ENCODE measurements around the gene HDAC11. TPM values are rescaled to one million over a fixed set of nuclear protein-coding genes. Genes with fewer than 3 reads are reported as not detected.

The HDAC11 gene
- total and polyA plus RNA-seq, 2 of the 4 experiments (the other 2 are of a cell fraction): 9.1 to 11.4 TPM

DNA sequence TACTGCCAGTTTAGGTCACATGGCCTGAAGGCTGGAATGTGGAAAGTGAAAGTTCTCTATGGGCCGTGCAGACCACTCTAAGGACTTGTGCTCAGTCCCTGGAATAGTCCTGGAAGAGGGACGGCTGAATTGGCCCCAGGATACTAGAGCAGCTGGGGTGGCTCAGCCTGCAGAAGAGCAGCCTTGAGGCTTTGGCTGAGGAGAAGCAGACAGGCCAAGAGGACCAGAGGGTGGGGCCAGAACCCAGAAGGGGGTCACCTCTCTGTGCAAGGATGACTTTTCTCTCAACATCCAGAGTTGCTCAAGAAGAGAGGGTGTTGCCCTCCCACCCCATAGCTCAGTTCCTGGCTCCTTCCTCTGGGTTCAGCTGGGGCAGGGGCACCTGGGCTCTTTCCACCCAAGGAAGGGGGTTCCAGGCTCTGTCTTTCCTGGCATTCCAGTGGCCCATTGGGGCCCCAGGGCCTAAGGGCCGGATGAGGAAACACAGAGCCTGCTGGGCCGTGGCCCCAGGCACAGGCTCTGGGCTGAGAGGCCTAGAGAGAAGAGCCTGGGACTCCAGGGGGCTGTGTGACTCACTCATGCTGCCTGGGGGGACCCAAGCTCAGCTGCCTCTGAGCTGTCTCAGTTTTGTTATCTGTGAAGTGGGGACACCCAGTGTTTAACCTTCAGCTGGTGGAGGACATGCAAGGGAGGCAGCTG, 60.3 kb downstream of the HDAC11 start:
- dilution Hi-C loops (cut with HindIII; ENCODE audit: low sequenced_read_pairs, unreplicated experiment): no loop called here

More for the DNA sequence above, 60.3 kb downstream of the HDAC11 start:
- no peak overlapping the region for H3K14ac ChIP-seq (replicated peaks; ENCODE audit: low read depth, low read length)
- H3K4me3 ChIP-seq (ENCODE audit: insufficient read depth, low read depth, low read length): no peak overlapping the region
- peak overlapping the region; percentile 85 for H2BK5ac ChIP-seq (ENCODE audit: low read depth, low read length, poor library complexity, severe bottlenecking)
- no peak overlapping the region for H3K4me2 ChIP-seq (ENCODE audit: low read depth, low read length)
- no peaks in the 10 kb centered on the region for H3K79me1 ChIP-seq (ENCODE audit: low read depth in 1 of 2, low read length in 2 of 2)
- peak overlapping the region; percentile 99 for H2BK20ac ChIP-seq (ENCODE audit: low read depth, low read length)
- no peak overlapping the region for H3K23ac ChIP-seq (ENCODE audit: low read depth, low read length)
- 0 out of 2 replicates have a peak, but pooled peaks cover 3% of the 10 kb centered on the region for H3K9me3 ChIP-seq (ENCODE audit: control insufficient read depth, insufficient read depth, low read length)
- H3K4ac ChIP-seq (ENCODE audit: low read depth, low read length): peak overlapping the region; percentile 98
- H4K5ac ChIP-seq (ENCODE audit: low read depth, low read length): no peak overlapping the region
- DNase-seq (no peak), ATAC-seq (ENCODE audit: low read depth) (0 out of 2 replicates have a peak, but pooled peaks have one; percentile 2)
- no peak overlapping the region; the same call in 1 of the 2 replicates for H3K18ac ChIP-seq (ENCODE audit: low read depth, low read length)
- H3K9me1 ChIP-seq (ENCODE audit: insufficient read depth, low read length): peaks cover 31% of the 10 kb centered on the region
- H4K20me1 ChIP-seq (ENCODE audit: insufficient read depth, low read length): no peaks in the 10 kb centered on the region
- 61% methylated on average over 3 of the region's 4 CpGs; no CpG with 5 or more reads in 1 of the 2 experiments for WGBS, 2 experiments (ENCODE audit: extremely low coverage in 2 of 2, insufficient read length in 1 of 2)
- H4K8ac ChIP-seq (ENCODE audit: low read depth in 2 of 2, low read length in 2 of 2): peak overlapping the region in 1 of 2 experiments; percentile 90; a peak in 3 of 4 replicates
- peak overlapping the region; percentile 99 for H4K91ac ChIP-seq (ENCODE audit: insufficient read depth, low read depth, low read length)
- H2AK9ac ChIP-seq (replicated peaks; ENCODE audit: low read depth, low read length, poor library complexity): peak overlapping the region; percentile 56
- intact Hi-C loops (cut with micrococcal nuclease) (no loop called here), in situ Hi-C loops (cut with MboI; ENCODE audit: low sequenced_read_pairs) (no loop called here)
- no peak overlapping the region for H3K9ac ChIP-seq (ENCODE audit: low read depth, low read length)
- H2AK5ac ChIP-seq (ENCODE audit: low read depth, low read length): peak overlapping the region; percentile 64; the same call in 1 of the 2 replicates
- H3K36me3 ChIP-seq (ENCODE audit: control insufficient read depth, insufficient read depth, low read length): no peaks in the 10 kb centered on the region
- no TSS peak for BruUV-seq (replicated peaks)
- no peak for TF ChIP-seq FOS (IDR thresholded peaks at IDR 0.05; ENCODE audit: low read depth, low read length)
- TF ChIP-seq CHD1 (IDR thresholded peaks at IDR 0.05; ENCODE audit: low read depth, low read length): no peak
- TF ChIP-seq MAFK (IDR thresholded peaks at IDR 0.05; ENCODE audit: low read depth, low read length): no peak
- no peak for TF ChIP-seq BHLHE40 (IDR thresholded peaks at IDR 0.05; ENCODE audit: low read depth, low read length)
- no peak for TF ChIP-seq MXI1 (IDR thresholded peaks at IDR 0.05; ENCODE audit: borderline replicate concordance, low read depth, low read length)
- TF ChIP-seq, protein P1, sequence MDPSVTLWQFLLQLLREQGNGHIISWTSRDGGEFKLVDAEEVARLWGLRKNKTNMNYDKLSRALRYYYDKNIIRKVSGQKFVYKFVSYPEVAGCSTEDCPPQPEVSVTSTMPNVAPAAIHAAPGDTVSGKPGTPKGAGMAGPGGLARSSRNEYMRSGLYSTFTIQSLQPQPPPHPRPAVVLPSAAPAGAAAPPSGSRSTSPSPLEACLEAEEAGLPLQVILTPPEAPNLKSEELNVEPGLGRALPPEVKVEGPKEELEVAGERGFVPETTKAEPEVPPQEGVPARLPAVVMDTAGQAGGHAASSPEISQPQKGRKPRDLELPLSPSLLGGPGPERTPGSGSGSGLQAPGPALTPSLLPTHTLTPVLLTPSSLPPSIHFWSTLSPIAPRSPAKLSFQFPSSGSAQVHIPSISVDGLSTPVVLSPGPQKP (IDR thresholded peaks at IDR 0.05; ENCODE audit: borderline replicate concordance, low read depth, low read length): no peak
- TF ChIP-seq, protein P2, sequence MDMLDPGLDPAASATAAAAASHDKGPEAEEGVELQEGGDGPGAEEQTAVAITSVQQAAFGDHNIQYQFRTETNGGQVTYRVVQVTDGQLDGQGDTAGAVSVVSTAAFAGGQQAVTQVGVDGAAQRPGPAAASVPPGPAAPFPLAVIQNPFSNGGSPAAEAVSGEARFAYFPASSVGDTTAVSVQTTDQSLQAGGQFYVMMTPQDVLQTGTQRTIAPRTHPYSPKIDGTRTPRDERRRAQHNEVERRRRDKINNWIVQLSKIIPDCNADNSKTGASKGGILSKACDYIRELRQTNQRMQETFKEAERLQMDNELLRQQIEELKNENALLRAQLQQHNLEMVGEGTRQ (IDR thresholded peaks at IDR 0.05; ENCODE audit: low read depth, low read length): no peak; the same call in 1 of the 2 replicates
- TF ChIP-seq POLR2A (IDR thresholded peaks at IDR 0.05; ENCODE audit: low read depth, low read length): no peak
- no peak for TF ChIP-seq NFE2L2 (IDR thresholded peaks at IDR 0.05; ENCODE audit: low read depth, low read length)
- no peak for TF ChIP-seq MAZ (IDR thresholded peaks at IDR 0.05; ENCODE audit: borderline replicate concordance, low read depth, low read length)
- TF ChIP-seq RCOR1 (IDR thresholded peaks at IDR 0.05; ENCODE audit: insufficient replicate concordance, low read length): no peak
- no peak overlapping the region for H3K56ac ChIP-seq (ENCODE audit: extremely low read depth, insufficient read depth, low read length)
- H2AFZ ChIP-seq (replicated peaks; ENCODE audit: low read length, poor library complexity): peak overlapping the region; percentile 68
- peak overlapping the region; percentile 98 for H2BK120ac ChIP-seq (ENCODE audit: low read depth, low read length)
- ChIA-PET POLR2A (ENCODE audit: unreplicated experiment) (no interaction called here), CTCF (interaction anchor here (0.9 kb wide), 1 partner anchor 117 kb away, joined by 3 read pairs; no protein-coding TSS in a partner anchor)
- peak overlapping the region; percentile 91; the same call in 1 of the 3 replicates for H2BK15ac ChIP-seq (ENCODE audit: low read depth, low read length)
- no peaks in the 10 kb centered on the region for H3K27me3 ChIP-seq (ENCODE audit: control insufficient read depth, insufficient read depth, low read length)
- H3K4me1 ChIP-seq (ENCODE audit: control insufficient read depth, insufficient read depth, low read length): peaks cover 37% of the 10 kb centered on the region
- H3K27ac ChIP-seq (ENCODE audit: insufficient read depth, low read length): no peak overlapping the region; the same call in 1 of the 2 replicates

Measured in IMR-90 (cell line).